Tibial nerve (tissue), 3 donors: ENCODE measurements around the gene ECEL1.

Experiments used
- POLR2A ChIP-seq, 2 donors: fragments of 450-650 bp; IDR thresholded peaks; one replicate each; pipeline ENCODE4 v1.6.1; 2017; ENCODE audit warnings: antibody characterized with exemption in 2 of 2, mild to moderate bottlenecking in 2 of 2, moderate library complexity in 2 of 2
- TF ChIP-seq, protein P1 (sequence below), 5 experiments: fragments of 200-600 bp in 3 of 5; fragments of 450-650 bp in 2 of 5; sonication (generic) in 3 of 5; IDR thresholded peaks; one replicate each; pipeline ENCODE4 v1.5.1; 2016 to 2019; ENCODE audit warnings: antibody characterized with exemption in 5 of 5, mild to moderate bottlenecking in 3 of 5, moderate library complexity in 2 of 5

- TF ChIP-seq, protein P1, sequence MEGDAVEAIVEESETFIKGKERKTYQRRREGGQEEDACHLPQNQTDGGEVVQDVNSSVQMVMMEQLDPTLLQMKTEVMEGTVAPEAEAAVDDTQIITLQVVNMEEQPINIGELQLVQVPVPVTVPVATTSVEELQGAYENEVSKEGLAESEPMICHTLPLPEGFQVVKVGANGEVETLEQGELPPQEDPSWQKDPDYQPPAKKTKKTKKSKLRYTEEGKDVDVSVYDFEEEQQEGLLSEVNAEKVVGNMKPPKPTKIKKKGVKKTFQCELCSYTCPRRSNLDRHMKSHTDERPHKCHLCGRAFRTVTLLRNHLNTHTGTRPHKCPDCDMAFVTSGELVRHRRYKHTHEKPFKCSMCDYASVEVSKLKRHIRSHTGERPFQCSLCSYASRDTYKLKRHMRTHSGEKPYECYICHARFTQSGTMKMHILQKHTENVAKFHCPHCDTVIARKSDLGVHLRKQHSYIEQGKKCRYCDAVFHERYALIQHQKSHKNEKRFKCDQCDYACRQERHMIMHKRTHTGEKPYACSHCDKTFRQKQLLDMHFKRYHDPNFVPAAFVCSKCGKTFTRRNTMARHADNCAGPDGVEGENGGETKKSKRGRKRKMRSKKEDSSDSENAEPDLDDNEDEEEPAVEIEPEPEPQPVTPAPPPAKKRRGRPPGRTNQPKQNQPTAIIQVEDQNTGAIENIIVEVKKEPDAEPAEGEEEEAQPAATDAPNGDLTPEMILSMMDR (IDR thresholded peaks at IDR 0.05), result no peak
- no peak for TF ChIP-seq POLR2A (IDR thresholded peaks at IDR 0.05)
These were observed 8.1 kb downstream of the ECEL1 start for GRCh38 chr2:232479341-232480200.
